Astrocyte (in vitro differentiated cells and primary cell): Measurements from ENCODE around the gene MRPS2. TPM values are rescaled to one million over a fixed set of nuclear protein-coding genes. Genes with fewer than 3 reads are reported as not detected.

ENCODE experiments used
- DNase-seq: peaks from one replicate; pipeline ENCODE4 v3.0.0-alpha.2; 2010; ENCODE audit warnings: low read depth
- FAIRE-seq: peaks from 2 replicates; lab custom pipeline; 2011; peaks lifted over from hg19 to GRCh38; lab: Jason Lieb, UNC
- H2AFZ ChIP-seq: 2 replicates; pipeline ENCODE4 v1.6.0; 2012; ENCODE audit warnings: low read depth, low read length, inconsistent platforms
- H3K27ac ChIP-seq: 2 replicates; pipeline ENCODE4 v1.5.1; 2011; ENCODE audit warnings: low read depth, low read length, inconsistent platforms
- H3K27me3 ChIP-seq: 2 replicates; pipeline ENCODE4 v1.6.0; 2011; ENCODE audit warnings: low read length, inconsistent platforms; ENCODE audit not compliant: insufficient read depth
- H3K36me3 ChIP-seq: 2 replicates; pipeline ENCODE4 v1.5.1; 2011; ENCODE audit warnings: low read length, inconsistent platforms; ENCODE audit not compliant: insufficient read depth
- H3K4me1 ChIP-seq: 2 replicates; pipeline ENCODE4 v1.5.1; 2011; ENCODE audit warnings: low read length, inconsistent platforms; ENCODE audit not compliant: insufficient read depth
- H3K4me2 ChIP-seq: 2 replicates; pipeline ENCODE4 v1.6.0; 2012; ENCODE audit warnings: low read length, inconsistent platforms
- H3K4me3 ChIP-seq: 2 replicates; pipeline ENCODE4 v1.5.1; 2011; ENCODE audit warnings: low read depth, mild to moderate bottlenecking, low read length, inconsistent platforms; ENCODE audit not compliant: insufficient read depth
- H3K79me2 ChIP-seq: 2 replicates; pipeline ENCODE4 v1.6.0; 2012; ENCODE audit warnings: mild to moderate bottlenecking, low read length, inconsistent platforms; ENCODE audit not compliant: insufficient read depth
- H3K9ac ChIP-seq: 2 replicates; pipeline ENCODE4 v1.6.0; 2012; ENCODE audit warnings: mild to moderate bottlenecking, low read length, inconsistent platforms
- H3K9me3 ChIP-seq: 2 replicates; pipeline ENCODE4 v1.5.1; 2012; ENCODE audit warnings: low read depth, mild to moderate bottlenecking, low read length, inconsistent platforms; ENCODE audit not compliant: insufficient read depth
- H4K20me1 ChIP-seq: 2 replicates; pipeline ENCODE4 v1.6.0; 2012; ENCODE audit warnings: low read length, inconsistent platforms; ENCODE audit not compliant: insufficient read depth
- H3K27ac Mint-ChIP-seq: one replicate; pipeline ENCODE4 v1.8.0; 2021; ENCODE audit warnings: mild to moderate bottlenecking, mixed read lengths; ENCODE audit not compliant: unreplicated experiment
- H3K27me3 Mint-ChIP-seq: one replicate; pipeline ENCODE4 v1.8.0; 2021; ENCODE audit warnings: low read depth, mixed read lengths; ENCODE audit not compliant: unreplicated experiment
- H3K36me3 Mint-ChIP-seq: one replicate; pipeline ENCODE4 v1.8.0; 2021; ENCODE audit warnings: low read depth, mixed read lengths; ENCODE audit not compliant: unreplicated experiment
- H3K4me1 Mint-ChIP-seq: one replicate; pipeline ENCODE4 v1.8.0; 2021; ENCODE audit warnings: low read depth, mixed read lengths; ENCODE audit not compliant: unreplicated experiment
- H3K4me3 Mint-ChIP-seq: one replicate; pipeline ENCODE4 v1.8.0; 2021; ENCODE audit warnings: mild to moderate bottlenecking, moderate library complexity, mixed read lengths; ENCODE audit not compliant: unreplicated experiment
- H3K9me3 Mint-ChIP-seq: one replicate; pipeline ENCODE4 v1.8.0; 2021; ENCODE audit warnings: mild to moderate bottlenecking, mixed read lengths; ENCODE audit not compliant: unreplicated experiment
- EZH2 ChIP-seq: IDR thresholded peaks from 2 replicates; pipeline ENCODE4 v1.6.1; 2012; ENCODE audit warnings: mild to moderate bottlenecking, low read length, inconsistent platforms; ENCODE audit not compliant: insufficient read depth
- total RNA-seq: library from RNA; stranded (reverse); gene quantifications from 2 replicates; pipeline ENCODE4 v1.2.1, GENCODE V29; 2021
- TF ChIP-seq, protein P1 (sequence below): IDR thresholded peaks from 2 replicates; pipeline ENCODE4 v1.5.1; 2011; ENCODE audit warnings: low read depth, mild to moderate bottlenecking, inconsistent platforms, low read length, moderate library complexity; ENCODE audit not compliant: insufficient read depth

The MRPS2 gene
- total RNA-seq, 1 donor from 2014 or later, result 38.6 TPM

DNA sequence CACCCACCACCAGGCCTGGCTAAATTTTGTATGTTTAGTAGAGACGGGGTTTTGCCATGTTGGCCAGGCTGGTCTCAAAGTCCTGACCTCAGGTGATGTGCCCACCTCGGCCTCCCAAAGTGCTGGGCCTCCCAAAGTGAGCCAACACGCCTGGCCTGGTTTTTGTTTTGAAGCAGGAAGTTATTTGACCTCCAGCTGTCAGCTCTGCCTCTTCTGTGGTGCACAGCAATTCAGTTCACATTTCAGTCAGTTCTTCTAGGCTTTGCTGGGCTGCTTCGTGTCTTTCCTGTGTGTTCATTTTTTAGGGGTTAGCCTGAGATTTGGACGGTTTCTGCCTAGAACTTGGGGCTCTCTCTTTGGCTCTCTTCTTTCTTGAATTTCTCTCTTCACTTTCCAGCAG, 29.7 kb downstream of the MRPS2 start:
- peaks cover 2% of the 10 kb centered on the region for H3K36me3 Mint-ChIP-seq
- H3K9me3 Mint-ChIP-seq, result peaks cover 3% of the 10 kb centered on the region
- no peak overlapping the region for H2AFZ ChIP-seq
- H3K36me3 ChIP-seq, result no peaks in the 10 kb centered on the region
- FAIRE-seq, result no peak
- no peak overlapping the region for H3K4me3 Mint-ChIP-seq
- TF ChIP-seq, protein P1, sequence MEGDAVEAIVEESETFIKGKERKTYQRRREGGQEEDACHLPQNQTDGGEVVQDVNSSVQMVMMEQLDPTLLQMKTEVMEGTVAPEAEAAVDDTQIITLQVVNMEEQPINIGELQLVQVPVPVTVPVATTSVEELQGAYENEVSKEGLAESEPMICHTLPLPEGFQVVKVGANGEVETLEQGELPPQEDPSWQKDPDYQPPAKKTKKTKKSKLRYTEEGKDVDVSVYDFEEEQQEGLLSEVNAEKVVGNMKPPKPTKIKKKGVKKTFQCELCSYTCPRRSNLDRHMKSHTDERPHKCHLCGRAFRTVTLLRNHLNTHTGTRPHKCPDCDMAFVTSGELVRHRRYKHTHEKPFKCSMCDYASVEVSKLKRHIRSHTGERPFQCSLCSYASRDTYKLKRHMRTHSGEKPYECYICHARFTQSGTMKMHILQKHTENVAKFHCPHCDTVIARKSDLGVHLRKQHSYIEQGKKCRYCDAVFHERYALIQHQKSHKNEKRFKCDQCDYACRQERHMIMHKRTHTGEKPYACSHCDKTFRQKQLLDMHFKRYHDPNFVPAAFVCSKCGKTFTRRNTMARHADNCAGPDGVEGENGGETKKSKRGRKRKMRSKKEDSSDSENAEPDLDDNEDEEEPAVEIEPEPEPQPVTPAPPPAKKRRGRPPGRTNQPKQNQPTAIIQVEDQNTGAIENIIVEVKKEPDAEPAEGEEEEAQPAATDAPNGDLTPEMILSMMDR, result no peak
- TF ChIP-seq EZH2, result no peak
- no peak overlapping the region for H3K9ac ChIP-seq
- H3K4me3 ChIP-seq, result no peak overlapping the region
- no peaks in the 10 kb centered on the region for H3K4me1 ChIP-seq
- no peak overlapping the region for H3K27ac Mint-ChIP-seq
- H3K4me1 Mint-ChIP-seq, result peaks cover 13% of the 10 kb centered on the region
- peaks cover 2% of the 10 kb centered on the region for H3K27me3 Mint-ChIP-seq
- no peaks in the 10 kb centered on the region for H4K20me1 ChIP-seq
- no peaks in the 10 kb centered on the region for H3K79me2 ChIP-seq
- no peak overlapping the region for H3K4me2 ChIP-seq
- no peak for DNase-seq
- H3K27ac ChIP-seq, result no peak overlapping the region
- H3K9me3 ChIP-seq, result no peaks in the 10 kb centered on the region
- H3K27me3 ChIP-seq, result no peaks in the 10 kb centered on the region

DNA sequence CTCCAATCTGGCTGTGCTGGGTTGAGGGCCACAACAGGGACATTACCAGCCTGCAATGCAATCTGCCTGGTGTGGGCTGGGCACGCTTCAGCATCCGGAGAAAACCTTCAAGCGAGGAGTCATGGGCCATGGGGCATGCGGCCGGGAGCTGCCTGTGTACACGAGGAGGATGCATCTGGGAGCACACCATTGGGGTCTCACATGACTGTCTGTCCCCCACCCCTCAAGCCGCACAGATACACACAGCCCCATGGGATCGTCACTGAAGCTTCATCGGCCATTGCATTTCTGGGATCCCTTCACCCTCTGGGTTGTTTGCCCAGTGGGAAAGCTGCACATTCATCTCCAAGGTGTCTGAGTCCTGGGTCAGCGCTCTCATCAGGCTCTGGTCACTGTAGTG, 30.6 kb downstream of the MRPS2 start:
- TF ChIP-seq EZH2, result no peak
- TF ChIP-seq, protein P1, result no peak
- H3K27me3 ChIP-seq, result no peaks in the 10 kb centered on the region
- H3K79me2 ChIP-seq, result no peaks in the 10 kb centered on the region
- peaks cover 2% of the 10 kb centered on the region for H3K27me3 Mint-ChIP-seq
- no peaks in the 10 kb centered on the region for H4K20me1 ChIP-seq
- peaks cover 2% of the 10 kb centered on the region for H3K36me3 Mint-ChIP-seq
- DNase-seq (no peak), FAIRE-seq (no peak)
- no peaks in the 10 kb centered on the region for H3K9me3 ChIP-seq
- H3K27ac Mint-ChIP-seq, result no peak overlapping the region
- no peak overlapping the region for H3K27ac ChIP-seq
- no peak overlapping the region for H3K4me2 ChIP-seq
- H3K4me3 ChIP-seq, result no peak overlapping the region
- H2AFZ ChIP-seq, result no peak overlapping the region
- H3K4me1 ChIP-seq, result no peaks in the 10 kb centered on the region
- H3K9ac ChIP-seq, result no peak overlapping the region
- H3K36me3 ChIP-seq, result no peaks in the 10 kb centered on the region
- no peak overlapping the region for H3K4me3 Mint-ChIP-seq
- peaks cover 18% of the 10 kb centered on the region for H3K4me1 Mint-ChIP-seq
- peaks cover 3% of the 10 kb centered on the region for H3K9me3 Mint-ChIP-seq

DNA sequence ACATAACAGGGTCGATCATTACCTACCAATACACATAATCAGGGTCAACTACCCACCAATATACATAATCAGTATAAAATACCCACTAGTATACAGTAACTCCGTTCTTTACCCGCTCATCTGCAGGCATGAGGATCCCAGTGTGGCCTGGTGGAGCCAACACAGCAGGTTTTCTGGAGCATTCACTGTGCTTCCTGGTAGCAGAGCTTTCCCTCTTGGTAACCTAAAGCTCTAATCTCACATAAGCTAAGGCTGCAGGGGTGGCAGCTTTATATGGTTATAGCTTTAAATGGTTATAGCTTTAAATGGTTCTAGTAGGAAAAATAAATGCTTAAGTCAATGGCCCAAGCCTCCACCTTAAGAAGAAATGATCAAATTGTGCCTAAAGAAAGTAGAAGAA, 32.6 kb downstream of the MRPS2 start:
- H3K4me1 ChIP-seq, result no peaks in the 10 kb centered on the region
- Mint-ChIP-seq H3K27me3 (peaks cover 2% of the 10 kb centered on the region), H3K36me3 (peaks cover 2% of the 10 kb centered on the region), H3K4me1 (peaks cover 22% of the 10 kb centered on the region), H3K4me3 (no peak overlapping the region), H3K9me3 (peaks cover 5% of the 10 kb centered on the region), H3K27ac (no peak overlapping the region)
- FAIRE-seq (no peak), DNase-seq (no peak)
- H3K36me3 ChIP-seq, result no peaks in the 10 kb centered on the region
- H3K27me3 ChIP-seq, result no peaks in the 10 kb centered on the region
- H2AFZ ChIP-seq, result no peak overlapping the region
- no peaks in the 10 kb centered on the region for H3K9me3 ChIP-seq
- H3K79me2 ChIP-seq, result no peaks in the 10 kb centered on the region
- no peak overlapping the region for H3K4me2 ChIP-seq
- H3K27ac ChIP-seq, result no peak overlapping the region
- TF ChIP-seq EZH2, result no peak
- TF ChIP-seq, protein P1, result no peak
- no peak overlapping the region for H3K9ac ChIP-seq
- H4K20me1 ChIP-seq, result no peaks in the 10 kb centered on the region
- H3K4me3 ChIP-seq, result no peak overlapping the region
